OCI-LY7 (cell line): ENCODE measurements around the gene NTN3. TPM values are rescaled to one million over a fixed set of nuclear protein-coding genes. Genes with fewer than 3 reads are reported as not detected.

Experiments used
- BruUV-seq: library from RNA; stranded (reverse); fragments of 400-500 nt; replicated peaks from 2 replicates; lab custom pipeline; 2021; lab: Mats Ljungman, UMichigan
- CTCF ChIA-PET: fragments of 300-600 bp; sonication (Branson Sonifier 250); formaldehyde crosslinking; loops from one replicate; lab custom pipeline; 2022; ENCODE audit warnings: antibody characterized with exemption; ENCODE audit not compliant: unreplicated experiment; lab: Charles Lee
- POLR2A ChIA-PET: fragments of 300-600 bp; sonication (Branson Sonifier 250); formaldehyde crosslinking; loops from one replicate; lab custom pipeline; 2022; ENCODE audit warnings: antibody characterized with exemption; lab: Charles Lee
- DNase-seq: peaks from one replicate; pipeline ENCODE4 v3.0.0-alpha.2; 2015; ENCODE audit warnings: low spot score
- H2AFZ ChIP-seq: fragments of 200-600 bp; sonication (generic), shearing (Covaris generic); 2 replicates; pipeline ENCODE4 v1.6.1; 2014; ENCODE audit warnings: mild to moderate bottlenecking, antibody characterized with exemption, low read length, moderate library complexity
- H3K27ac ChIP-seq: fragments of 200-600 bp; sonication (generic); 2 replicates; pipeline ENCODE4 v1.5.1; 2014; ENCODE audit warnings: mixed run types, low read depth, mild to moderate bottlenecking, moderate library complexity, low read length, inconsistent platforms; ENCODE audit not compliant: poor library complexity, severe bottlenecking
- H3K36me3 ChIP-seq: fragments of 200-600 bp; sonication (generic); 2 replicates; pipeline ENCODE4 v1.6.1; 2014; ENCODE audit warnings: mild to moderate bottlenecking, antibody characterized with exemption, low read length, moderate library complexity, mixed read lengths; ENCODE audit not compliant: insufficient read depth
- H3K4me1 ChIP-seq: fragments of 200-600 bp; sonication (generic); 2 replicates; pipeline ENCODE4 v1.5.1; 2014; ENCODE audit warnings: mild to moderate bottlenecking, low read length; ENCODE audit not compliant: insufficient read depth, poor library complexity, severe bottlenecking
- H3K4me2 ChIP-seq: fragments of 200-600 bp; sonication (generic); 2 replicates; pipeline ENCODE4 v1.6.1; 2014; ENCODE audit warnings: mild to moderate bottlenecking, low read length
- H3K4me3 ChIP-seq: fragments of 200-600 bp; sonication (generic); 2 replicates; pipeline ENCODE4 v1.5.1; 2014; ENCODE audit warnings: mild to moderate bottlenecking, low read depth, low read length; ENCODE audit not compliant: poor library complexity, severe bottlenecking
- H3K79me2 ChIP-seq: fragments of 200-600 bp; sonication (generic); 2 replicates; pipeline ENCODE4 v1.6.1; 2016; ENCODE audit warnings: low read depth, mild to moderate bottlenecking, low read length, moderate library complexity, mixed read lengths; ENCODE audit not compliant: insufficient read depth
- H3K9me2 ChIP-seq: fragments of 200-600 bp; sonication (generic); 2 replicates; pipeline ENCODE4 v1.6.1; 2016; ENCODE audit warnings: mild to moderate bottlenecking, low read length, mixed read lengths; ENCODE audit not compliant: insufficient read depth
- H3K9me3 ChIP-seq: fragments of 200-600 bp; sonication (generic); 2 replicates; pipeline ENCODE4 v1.6.1; 2014; ENCODE audit warnings: mild to moderate bottlenecking, mixed run types, low read length, mixed read lengths
- H4K20me1 ChIP-seq: fragments of 200-600 bp; sonication (generic); 2 replicates; pipeline ENCODE4 v1.6.1; 2014; ENCODE audit warnings: mild to moderate bottlenecking, antibody characterized with exemption, low read length, moderate library complexity, mixed read lengths; ENCODE audit not compliant: insufficient read depth
- CTCF ChIP-seq: fragments of 200-600 bp; sonication (generic); conservative IDR thresholded peaks from 2 replicates; pipeline ENCODE4 v1.5.1; 2014; ENCODE audit warnings: mild to moderate bottlenecking, antibody characterized with exemption, low read length, moderate library complexity, mixed read lengths
- EZH2phosphoT487 ChIP-seq: fragments of 200-600 bp; sonication (generic); IDR thresholded peaks from 2 replicates; pipeline ENCODE4 v1.6.1; 2018; ENCODE audit warnings: low read depth, borderline replicate concordance, mild to moderate bottlenecking, mixed run types, antibody characterized with exemption, low read length, moderate library complexity, mixed read lengths
- intact Hi-C: fragments of 100-400 bp; cut with micrococcal nuclease; formaldehyde crosslinking; loops from one replicate; pipeline ENCODE4 v1.10.0; 2022; ENCODE audit not compliant: unreplicated experiment
- total RNA-seq, 2 experiments: library from RNA; depleted of rRNA in 1 of 2; stranded (reverse); fragments of >200 nt in 1 of 2; shearing (Covaris generic) in 1 of 2; gene quantifications; 2 replicates each; pipeline ENCODE4 v1.2.3, GENCODE V29; 2014 to 2022

NTN3 gene
- total RNA-seq, 2 experiments from 2014 or later, result 1.7 to 2.3 TPM

- H3K9me3 ChIP-seq, result no peaks in the 10 kb centered on the region
- intact Hi-C loops, result loop anchor here (10.0 kb wide), 1 partner anchor 271 kb away; the partner anchor contains the start of gene TRAF7
- H2AFZ ChIP-seq, result no peak overlapping the region
- TF ChIP-seq EZH2phosphoT487 (no peak), CTCF (no peak)
- peaks cover 24% of the 10 kb centered on the region for H3K4me1 ChIP-seq
- ChIA-PET POLR2A (no interaction called here), CTCF (no interaction called here)
- no peaks in the 10 kb centered on the region for H3K9me2 ChIP-seq
- no peak for DNase-seq
- H3K79me2 ChIP-seq, result peaks cover 14% of the 10 kb centered on the region
- no peak overlapping the region for H3K4me2 ChIP-seq
- H3K27ac ChIP-seq, result no peak overlapping the region
- no TSS peak for BruUV-seq
- peaks cover 6% of the 10 kb centered on the region for H3K36me3 ChIP-seq
- no peak overlapping the region for H3K4me3 ChIP-seq
- peaks cover 12% of the 10 kb centered on the region for H4K20me1 ChIP-seq
These were observed 45.2 kb upstream of the NTN3 start for GRCh38 chr16:2425825-2426430.

GRCh38 chr16:2426941-2427361, 44.1 kb upstream of the NTN3 start:
- H3K9me2 ChIP-seq, result no peaks in the 10 kb centered on the region
- H3K4me1 ChIP-seq, result peaks cover 31% of the 10 kb centered on the region
- POLR2A ChIA-PET, result interaction anchor here (0.6 to 0.7 kb wide), 2 partner anchors 13 to 111 kb away, joined by 3 read pairs; partner anchors contain the start of gene PDPK1
- no peak overlapping the region for H3K4me2 ChIP-seq
- peaks cover 17% of the 10 kb centered on the region for H4K20me1 ChIP-seq
- peaks cover 23% of the 10 kb centered on the region for H3K79me2 ChIP-seq
- no TSS peak for BruUV-seq
- intact Hi-C loops, result loop anchor here (10.0 kb wide), 1 partner anchor 272 kb away; the partner anchor contains the start of gene TRAF7
- H3K36me3 ChIP-seq, result peaks cover 16% of the 10 kb centered on the region
- H3K27ac ChIP-seq, result no peak overlapping the region
- no peak overlapping the region for H3K4me3 ChIP-seq
- no peak for DNase-seq
- H3K9me3 ChIP-seq, result no peaks in the 10 kb centered on the region
- CTCF ChIA-PET, result no interaction called here
- H2AFZ ChIP-seq, result no peak overlapping the region
- TF ChIP-seq CTCF (no peak), EZH2phosphoT487 (no peak)

- TF ChIP-seq EZH2phosphoT487 (no peak), CTCF (no peak)
- no peak overlapping the region for H2AFZ ChIP-seq
- peaks cover 29% of the 10 kb centered on the region for H3K79me2 ChIP-seq
- no peak for DNase-seq
- peak overlapping the region; percentile 78 for H3K4me2 ChIP-seq
- no TSS peak for BruUV-seq
- CTCF ChIA-PET, result no interaction called here
- no peak overlapping the region for H3K27ac ChIP-seq
- H3K4me3 ChIP-seq, result peak overlapping the region; percentile 87
- POLR2A ChIA-PET, result interaction anchor here (0.6 to 0.7 kb wide), 2 partner anchors 14 to 110 kb away, joined by 3 read pairs; partner anchors contain the start of gene PDPK1
- H3K9me2 ChIP-seq, result no peaks in the 10 kb centered on the region
- H3K9me3 ChIP-seq, result no peaks in the 10 kb centered on the region
- H3K36me3 ChIP-seq, result peaks cover 22% of the 10 kb centered on the region
- intact Hi-C loops, result loop anchor here (10.0 kb wide), 1 partner anchor 273 kb away; the partner anchor contains the start of gene TRAF7
- H3K4me1 ChIP-seq, result peaks cover 26% of the 10 kb centered on the region
- H4K20me1 ChIP-seq, result peaks cover 17% of the 10 kb centered on the region
These were observed 43.6 kb upstream of the NTN3 start for GRCh38 chr16:2427526-2427925.
